ENCODE results near the gene CLTB.

- TF ChIP-seq RAD21 (CRISPR knock-in tag; IDR thresholded peaks at IDR 0.05) (no peak), ZNF484 (CRISPR knock-in tag; IDR thresholded peaks at IDR 0.05; ENCODE audit: borderline replicate concordance, low read depth) (no peak), ZC3H4 (CRISPR knock-in tag; IDR thresholded peaks at IDR 0.05; ENCODE audit: borderline replicate concordance) (no peak), EP300 (IDR thresholded peaks at IDR 0.05; ENCODE audit: low read depth in 2 of 2, low read length in 2 of 2) (no peak), EP300 (CRISPR knock-in tag; IDR thresholded peaks at IDR 0.05; ENCODE audit: borderline replicate concordance) (no peak), POLR2AphosphoS5 (IDR thresholded peaks at IDR 0.05; ENCODE audit: low read depth, low read length) (no peak), ZNF672 (CRISPR knock-in tag; IDR thresholded peaks at IDR 0.05) (no peak), ELF1 (CRISPR knock-in tag; IDR thresholded peaks at IDR 0.05) (no peak), MAFK (conservative IDR thresholded peaks at IDR 0.05 in 1 of 2, IDR thresholded peaks at IDR 0.05 in 1 of 2; ENCODE audit: low read length in 2 of 2) (no peak), SMARCC2 (IDR thresholded peaks at IDR 0.05) (no peak), ZNF382 (CRISPR knock-in tag; IDR thresholded peaks at IDR 0.05; ENCODE audit: borderline replicate concordance) (no peak), NFE2L2 (IDR thresholded peaks at IDR 0.05; ENCODE audit: low read length) (no peak), ZNF660 (CRISPR knock-in tag; IDR thresholded peaks at IDR 0.05; ENCODE audit: borderline replicate concordance, low read depth) (no peak), ZNF530 (CRISPR knock-in tag; IDR thresholded peaks at IDR 0.05; ENCODE audit: low read depth) (no peak), CTCF (CRISPR knock-in tag; IDR thresholded peaks at IDR 0.05) (no peak)
Observed at GRCh38 chr5:176384366-176384930, 31.9 kb downstream of the CLTB start.

Data from HepG2 (cell line).